Measurements from ENCODE around the gene IL25.
"Not testable (repeated sequence)": the region's sequence is repeated elsewhere in the genome, so short reads cannot be mapped to it uniquely, and the experiment has no call there.

IL25 gene

DNA sequence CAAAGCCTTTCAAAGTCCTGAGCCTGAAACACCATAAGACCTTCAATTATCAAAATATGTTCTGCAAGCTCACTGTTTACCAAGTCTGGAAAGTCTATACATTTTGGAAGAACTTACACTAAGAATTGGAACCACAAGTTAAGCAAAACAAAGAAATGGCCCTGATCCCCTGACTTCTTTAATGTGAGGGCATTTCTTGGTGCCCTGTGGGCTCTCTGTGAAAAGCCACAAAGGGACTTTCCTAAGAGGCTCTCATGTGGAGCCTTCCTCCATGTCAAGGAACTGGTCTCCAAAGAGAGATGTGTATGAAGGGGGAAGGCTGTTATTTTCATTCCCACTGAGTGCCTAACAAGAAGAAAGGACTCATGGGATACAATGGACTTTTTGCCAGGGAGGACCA, 49.0 kb downstream of the IL25 start:
- H2BK5ac ChIP-seq (ENCODE audit: low read length): peak overlapping the region; percentile 78
- no peak overlapping the region for H2BK120ac ChIP-seq (ENCODE audit: low read depth, low read length)
- H3K14ac ChIP-seq (ENCODE audit: low read length): no peak overlapping the region
- H3K27me3 ChIP-seq (ENCODE audit: control insufficient read depth in 3 of 3, insufficient read depth in 3 of 3, low read depth in 1 of 3, low read length in 3 of 3): peaks cover 0 to 21% (median 0%) of the 10 kb centered on the region in 3 experiments
- H3K4me2 ChIP-seq (ENCODE audit: insufficient read depth, low read length, poor library complexity, severe bottlenecking): no peak overlapping the region
- no peak overlapping the region for H3K4ac ChIP-seq (ENCODE audit: low read length)
- H3K27ac ChIP-seq (replicated peaks; ENCODE audit: low read length): no peak overlapping the region
- no peak overlapping the region for H3K4me3 ChIP-seq (ENCODE audit: low read length in 2 of 2)
- peak overlapping the region; percentile 85 for H2AK5ac ChIP-seq (ENCODE audit: low read depth, low read length)
- H3K36me3 ChIP-seq (replicated peaks in 1 of 2; ENCODE audit: control insufficient read depth in 2 of 2, insufficient read depth in 2 of 2, low read length in 2 of 2): no peaks in the 10 kb centered on the region
- no peak overlapping the region for H4K91ac ChIP-seq (ENCODE audit: low read depth, low read length, poor library complexity)
- no peak overlapping the region for H3K9ac ChIP-seq (ENCODE audit: low read depth, low read length, poor library complexity)
- no peak overlapping the region for H4K8ac ChIP-seq (ENCODE audit: low read depth, low read length)
- no peak overlapping the region for H2BK12ac ChIP-seq (ENCODE audit: low read length)
- H2BK15ac ChIP-seq (ENCODE audit: low read length): no peak overlapping the region
- H2AFZ ChIP-seq (ENCODE audit: low read length): no peak overlapping the region
- H3K4me1 ChIP-seq (ENCODE audit: control insufficient read depth in 2 of 2, insufficient read depth in 1 of 2, low read depth in 1 of 2, low read length in 2 of 2): peaks cover 0 to 2% of the 10 kb centered on the region in 2 donors
- H3K9me3 ChIP-seq (replicated peaks in 1 of 2; ENCODE audit: control insufficient read depth in 2 of 2, insufficient read depth in 1 of 2, low read depth in 1 of 2, low read length in 2 of 2): peaks cover 0 to 4% of the 10 kb centered on the region in 2 donors
- no peak overlapping the region for H3K23ac ChIP-seq (ENCODE audit: low read depth, low read length, poor library complexity)
- H3K18ac ChIP-seq (ENCODE audit: low read length): peak overlapping the region; percentile 3
- no peak for DNase-seq (ENCODE audit: low spot score)
- no peaks in the 10 kb centered on the region for H3K79me1 ChIP-seq (ENCODE audit: low read depth, low read length)

- no peak overlapping the region for H3K18ac ChIP-seq (ENCODE audit: low read length)
- H2BK12ac ChIP-seq (ENCODE audit: low read length): no peak overlapping the region
- no peak overlapping the region for H3K4ac ChIP-seq (ENCODE audit: low read length)
- H3K23ac ChIP-seq (ENCODE audit: low read depth, low read length, poor library complexity): no peak overlapping the region
- H3K36me3 ChIP-seq (replicated peaks in 1 of 2; ENCODE audit: control insufficient read depth in 2 of 2, insufficient read depth in 2 of 2, low read length in 2 of 2): no peaks in the 10 kb centered on the region
- H2AK5ac ChIP-seq (ENCODE audit: low read depth, low read length): no peak overlapping the region
- H3K4me3 ChIP-seq (ENCODE audit: low read length in 2 of 2): no peak overlapping the region
- no peak overlapping the region for H4K8ac ChIP-seq (ENCODE audit: low read depth, low read length)
- no peaks in the 10 kb centered on the region for H3K79me1 ChIP-seq (ENCODE audit: low read depth, low read length)
- no peak overlapping the region for H2BK5ac ChIP-seq (ENCODE audit: low read length)
- H2BK15ac ChIP-seq (ENCODE audit: low read length): no peak overlapping the region
- DNase-seq (ENCODE audit: low spot score): no peak
- no peak overlapping the region for H2BK120ac ChIP-seq (ENCODE audit: low read depth, low read length)
- H4K91ac ChIP-seq (ENCODE audit: low read depth, low read length, poor library complexity): no peak overlapping the region
- H3K27ac ChIP-seq (replicated peaks; ENCODE audit: low read length): no peak overlapping the region
- no peak overlapping the region for H2AFZ ChIP-seq (ENCODE audit: low read length)
- no peak overlapping the region for H3K14ac ChIP-seq (ENCODE audit: low read length)
- H3K4me2 ChIP-seq (ENCODE audit: insufficient read depth, low read length, poor library complexity, severe bottlenecking): no peak overlapping the region
- H3K4me1 ChIP-seq (ENCODE audit: control insufficient read depth in 2 of 2, insufficient read depth in 1 of 2, low read depth in 1 of 2, low read length in 2 of 2): peaks cover 0 to 2% of the 10 kb centered on the region in 2 donors
- no CpG with 5 or more reads among the region's 6 CpGs for WGBS, 2 donors (ENCODE audit: extremely low coverage in 2 of 2, insufficient read length in 2 of 2, insufficient replicate concordance in 1 of 2)
- H3K9me3 ChIP-seq (replicated peaks in 1 of 2; ENCODE audit: control insufficient read depth in 2 of 2, insufficient read depth in 1 of 2, low read depth in 1 of 2, low read length in 2 of 2): peaks cover 0 to 4% of the 10 kb centered on the region in 2 donors
- H3K9ac ChIP-seq (ENCODE audit: low read depth, low read length, poor library complexity): no peak overlapping the region
- H3K27me3 ChIP-seq (ENCODE audit: control insufficient read depth in 3 of 3, insufficient read depth in 3 of 3, low read depth in 1 of 3, low read length in 3 of 3): peaks cover 0 to 21% (median 0%) of the 10 kb centered on the region in 3 experiments
Observed at GRCh38 chr14:23423657-23424056, 51.0 kb downstream of the IL25 start.

GRCh38 chr14:23425169-23425568, 52.6 kb downstream of the IL25 start:
- no CpG with 5 or more reads among the region's 10 CpGs for WGBS, 2 donors (ENCODE audit: extremely low coverage in 2 of 2, insufficient read length in 2 of 2, insufficient replicate concordance in 1 of 2)
- no peak overlapping the region for H2BK120ac ChIP-seq (ENCODE audit: low read depth, low read length)
- H3K27ac ChIP-seq (replicated peaks; ENCODE audit: low read length): no peak overlapping the region
- no peak overlapping the region for H2BK12ac ChIP-seq (ENCODE audit: low read length)
- H3K14ac ChIP-seq (ENCODE audit: low read length): no peak overlapping the region
- no peak overlapping the region for H3K18ac ChIP-seq (ENCODE audit: low read length)
- H3K9ac ChIP-seq (ENCODE audit: low read depth, low read length, poor library complexity): no peak overlapping the region
- no peak overlapping the region for H3K4me2 ChIP-seq (ENCODE audit: insufficient read depth, low read length, poor library complexity, severe bottlenecking)
- no peak overlapping the region for H2AFZ ChIP-seq (ENCODE audit: low read length)
- peaks cover 3 to 6% of the 10 kb centered on the region in 2 donors for H3K4me1 ChIP-seq (ENCODE audit: control insufficient read depth in 2 of 2, insufficient read depth in 1 of 2, low read depth in 1 of 2, low read length in 2 of 2)
- H2BK5ac ChIP-seq (ENCODE audit: low read length): no peak overlapping the region
- DNase-seq (ENCODE audit: low spot score): no peak
- no peaks in the 10 kb centered on the region for H3K36me3 ChIP-seq (replicated peaks in 1 of 2; ENCODE audit: control insufficient read depth in 2 of 2, insufficient read depth in 2 of 2, low read length in 2 of 2)
- no peak overlapping the region for H4K8ac ChIP-seq (ENCODE audit: low read depth, low read length)
- peaks cover 0 to 2% of the 10 kb centered on the region in 2 donors for H3K9me3 ChIP-seq (replicated peaks in 1 of 2; ENCODE audit: control insufficient read depth in 2 of 2, insufficient read depth in 1 of 2, low read depth in 1 of 2, low read length in 2 of 2)
- peaks cover 0 to 15% (median 0%) of the 10 kb centered on the region in 3 experiments for H3K27me3 ChIP-seq (ENCODE audit: control insufficient read depth in 3 of 3, insufficient read depth in 3 of 3, low read depth in 1 of 3, low read length in 3 of 3)
- no peak overlapping the region for H3K23ac ChIP-seq (ENCODE audit: low read depth, low read length, poor library complexity)
- no peak overlapping the region for H2BK15ac ChIP-seq (ENCODE audit: low read length)
- H3K4me3 ChIP-seq (ENCODE audit: low read length in 2 of 2): no peak overlapping the region
- H3K4ac ChIP-seq (ENCODE audit: low read length): no peak overlapping the region
- H2AK5ac ChIP-seq (ENCODE audit: low read depth, low read length): no peak overlapping the region
- no peak overlapping the region for H4K91ac ChIP-seq (ENCODE audit: low read depth, low read length, poor library complexity)
- peaks cover 2% of the 10 kb centered on the region for H3K79me1 ChIP-seq (ENCODE audit: low read depth, low read length)

- H3K23ac ChIP-seq (ENCODE audit: low read depth, low read length, poor library complexity); H2BK120ac ChIP-seq (ENCODE audit: low read depth, low read length); DNase-seq (ENCODE audit: low spot score); H3K36me3 ChIP-seq (replicated peaks in 1 of 2; ENCODE audit: control insufficient read depth in 2 of 2, insufficient read depth in 2 of 2, low read length in 2 of 2); H3K27ac ChIP-seq (replicated peaks; ENCODE audit: low read length); H2AK5ac ChIP-seq (ENCODE audit: low read depth, low read length); H3K18ac ChIP-seq (ENCODE audit: low read length); H2BK15ac ChIP-seq (ENCODE audit: low read length); H3K9me3 ChIP-seq (replicated peaks in 1 of 2; ENCODE audit: control insufficient read depth in 2 of 2, insufficient read depth in 1 of 2, low read depth in 1 of 2, low read length in 2 of 2); H3K14ac ChIP-seq (ENCODE audit: low read length); H4K8ac ChIP-seq (ENCODE audit: low read depth, low read length); H3K4me2 ChIP-seq (ENCODE audit: insufficient read depth, low read length, poor library complexity, severe bottlenecking); H2BK12ac ChIP-seq (ENCODE audit: low read length); H3K4ac ChIP-seq (ENCODE audit: low read length); H3K9ac ChIP-seq (ENCODE audit: low read depth, low read length, poor library complexity); H2AFZ ChIP-seq (ENCODE audit: low read length); H3K79me1 ChIP-seq (ENCODE audit: low read depth, low read length); H2BK5ac ChIP-seq (ENCODE audit: low read length); H3K4me3 ChIP-seq (ENCODE audit: low read length in 2 of 2); H4K91ac ChIP-seq (ENCODE audit: low read depth, low read length, poor library complexity): not testable (repeated sequence)
- Histone ChIP-seq H3K27me3 (ENCODE audit: control insufficient read depth in 3 of 3, insufficient read depth in 3 of 3, low read depth in 1 of 3, low read length in 3 of 3) (peaks cover 0 to 11% (median 0%) of the 10 kb centered on the region in 3 experiments), H3K4me1 (ENCODE audit: control insufficient read depth in 2 of 2, insufficient read depth in 1 of 2, low read depth in 1 of 2, low read length in 2 of 2) (peaks cover 9 to 10% of the 10 kb centered on the region in 2 donors)
- no CpG with 5 or more reads among the region's 6 CpGs for WGBS, 2 donors (ENCODE audit: extremely low coverage in 2 of 2, insufficient read length in 2 of 2, insufficient replicate concordance in 1 of 2)
Observed at GRCh38 chr14:23425798-23426197, 53.2 kb downstream of the IL25 start.
